SK-N-SH (cell line): ENCODE measurements around the gene RAB12. TPM values are rescaled to one million over a fixed set of nuclear protein-coding genes. Genes with fewer than 3 reads are reported as not detected.

Source experiments
- CTCF ChIA-PET: fragments of 300-600, 350-600 bp; formaldehyde crosslinking; extraction: SDS; loops from one replicate; lab custom pipeline; 2021; lab: Yijun Ruan, JAX
- POLR2A ChIA-PET: fragments of 350-600 bp; sonication (Branson Sonifier 250); formaldehyde crosslinking; extraction: SDS; loops from one replicate; lab custom pipeline; 2020; ENCODE audit warnings: antibody characterized with exemption, inconsistent platforms; lab: Yijun Ruan, JAX
- DNase-seq: peaks from one replicate; pipeline ENCODE4 v3.0.0; 2012
- H2AFZ ChIP-seq: fragments of 200-600 bp; sonication (generic); 2 replicates; pipeline ENCODE4 v1.8.1; 2016; ENCODE audit warnings: antibody characterized with exemption, mild to moderate bottlenecking, low read depth
- H3F3A ChIP-seq: fragments of 200-600 bp; sonication (generic); replicated peaks from 2 replicates; pipeline ENCODE3; 2016; ENCODE audit warnings: antibody characterized with exemption, mild to moderate bottlenecking; ENCODE audit not compliant: insufficient read depth
- H3K27ac ChIP-seq, 2 experiments: fragments of 200-500 bp in 1 of 2; fragments of 200-600 bp in 1 of 2; sonication (Bioruptor generic) in 1 of 2; sonication (generic), shearing (Covaris generic) in 1 of 2; 2 replicates each; pipeline versions ENCODE4 v1.5.1 to v1.6.1; 2014 to 2016; ENCODE audit warnings: low read depth in 2 of 2, inconsistent platforms in 1 of 2, low read length in 1 of 2, mild to moderate bottlenecking in 1 of 2, mixed read lengths in 1 of 2
- H3K27me3 ChIP-seq: fragments of 200-600 bp; sonication (generic), shearing (Covaris generic); 2 replicates; pipeline ENCODE4 v1.6.1; 2016; ENCODE audit warnings: mixed run types; ENCODE audit not compliant: insufficient read depth
- H3K36me3 ChIP-seq, 2 experiments: fragments of 200-500 bp in 1 of 2; fragments of 200-600 bp in 1 of 2; sonication (Bioruptor generic) in 1 of 2; sonication (generic) in 1 of 2; replicated peaks in 1 of 2; 2 replicates each; pipeline versions ENCODE3 to v1.5.1; 2014 to 2016; ENCODE audit warnings: low read length in 1 of 2, mild to moderate bottlenecking in 1 of 2; ENCODE audit not compliant: insufficient read depth in 2 of 2, control insufficient read depth in 1 of 2
- H3K4me1 ChIP-seq, 2 experiments: fragments of 200-500 bp in 1 of 2; fragments of 200-600 bp in 1 of 2; sonication (Bioruptor generic) in 1 of 2; sonication (generic), shearing (Covaris generic) in 1 of 2; 2 replicates each; pipeline versions ENCODE4 v1.5.1 to v1.6.1; 2014 to 2016; ENCODE audit warnings: low read depth in 1 of 2, low read length in 1 of 2, mixed run types in 1 of 2; ENCODE audit not compliant: insufficient read depth in 2 of 2, control insufficient read depth in 1 of 2
- H3K4me2 ChIP-seq: fragments of 200-600 bp; sonication (generic), shearing (Covaris generic); 2 replicates; pipeline ENCODE4 v1.6.1; 2017; ENCODE audit warnings: mixed run types
- H3K4me3 ChIP-seq, 2 experiments: fragments of 200-500 bp in 1 of 2; fragments of 200-600 bp in 1 of 2; sonication (Bioruptor generic) in 1 of 2; sonication (generic), shearing (Covaris generic) in 1 of 2; 2 replicates each; pipeline versions ENCODE4 v1.5.1 to v1.8.1; 2014 to 2016; ENCODE audit warnings: low read depth in 2 of 2, inconsistent platforms in 1 of 2, low read length in 1 of 2, mild to moderate bottlenecking in 1 of 2, mixed read lengths in 1 of 2, moderate library complexity in 1 of 2
- H3K79me2 ChIP-seq: fragments of 200-600 bp; sonication (generic); 2 replicates; pipeline ENCODE4 v1.8.1; 2017; ENCODE audit warnings: mild to moderate bottlenecking; ENCODE audit not compliant: insufficient read depth
- H3K9ac ChIP-seq: fragments of 200-600 bp; sonication (generic); 2 replicates; pipeline ENCODE4 v1.6.1; 2017; ENCODE audit warnings: mixed run types
- H3K9me2 ChIP-seq: fragments of 200-600 bp; sonication (generic); 2 replicates; pipeline ENCODE4 v1.6.1; 2017; ENCODE audit warnings: mixed run types
- H3K9me3 ChIP-seq: fragments of 200-600 bp; sonication (generic); 2 replicates; pipeline ENCODE4 v1.6.1; 2017; ENCODE audit warnings: mixed run types, mild to moderate bottlenecking, moderate library complexity
- H4K20me1 ChIP-seq: fragments of 200-600 bp; sonication (generic); 2 replicates; pipeline ENCODE4 v1.6.1; 2017; ENCODE audit warnings: mild to moderate bottlenecking, mixed run types; ENCODE audit not compliant: insufficient read depth
- EP300 ChIP-seq, 2 experiments: IDR thresholded peaks; 2 replicates each; pipeline versions ENCODE4 v1.4.0 to v1.6.1; 2012; ENCODE audit warnings: borderline replicate concordance in 1 of 2, low read depth in 1 of 2, low read length in 1 of 2
- EZH2phosphoT487 ChIP-seq: fragments of 200-600 bp; sonication (generic); IDR thresholded peaks from 2 replicates; pipeline ENCODE4 v1.6.1; 2017; ENCODE audit warnings: low read depth, mixed run types, mild to moderate bottlenecking, antibody characterized with exemption, moderate library complexity, borderline replicate concordance
- FOSL2 ChIP-seq: IDR thresholded peaks from 2 replicates; pipeline ENCODE4 v1.4.0; 2012; ENCODE audit warnings: low read depth, mild to moderate bottlenecking, moderate library complexity, borderline replicate concordance
- FOXJ3 ChIP-seq: sonication (generic); formaldehyde crosslinking; IDR thresholded peaks from 2 replicates; pipeline ENCODE4 v1.5.1; 2020; ENCODE audit warnings: mild to moderate bottlenecking, missing genetic modification reagents
- GABPA ChIP-seq: IDR thresholded peaks from 2 replicates; pipeline ENCODE4 v1.4.0; 2012; ENCODE audit warnings: low read depth, mild to moderate bottlenecking
- JUND ChIP-seq: IDR thresholded peaks from 2 replicates; pipeline ENCODE4 v1.4.0; 2012
- MEF2A ChIP-seq: IDR thresholded peaks from 2 replicates; pipeline ENCODE4 v1.4.0; 2012; ENCODE audit warnings: low read depth, borderline replicate concordance
- NFIC ChIP-seq: IDR thresholded peaks from 2 replicates; pipeline ENCODE4 v1.4.0; 2012; ENCODE audit warnings: borderline replicate concordance
- NRF1 ChIP-seq: IDR thresholded peaks from 2 replicates; pipeline ENCODE4 v1.6.1; 2012; ENCODE audit warnings: low read depth, mild to moderate bottlenecking, low read length
- POLR2AphosphoS5 ChIP-seq: IDR thresholded peaks from 2 replicates; pipeline ENCODE4 v1.6.1; 2012; ENCODE audit warnings: low read depth, low read length
- RCOR1 ChIP-seq: fragments of 150-350 bp; IDR thresholded peaks from 2 replicates; pipeline ENCODE4 v1.6.1; 2017; ENCODE audit warnings: antibody characterized with exemption, low read length
- RXRA ChIP-seq: IDR thresholded peaks from 2 replicates; pipeline ENCODE4 v1.4.0; 2012; ENCODE audit warnings: low read depth, mild to moderate bottlenecking, borderline replicate concordance
- SMC3 ChIP-seq: IDR thresholded peaks from 2 replicates; pipeline ENCODE4 v1.6.1; 2012; ENCODE audit warnings: low read depth, low read length, improper control_type of control experiment
- TCF12 ChIP-seq: IDR thresholded peaks from 2 replicates; pipeline ENCODE4 v1.4.0; 2012
- YY1 ChIP-seq: IDR thresholded peaks from 2 replicates; pipeline ENCODE4 v1.4.0; 2012; ENCODE audit warnings: low read depth, mild to moderate bottlenecking
- WGBS: methylation state at CpG from one replicate; pipeline ENCODE4 v1.1.6; 2017; ENCODE audit warnings: low lambda C conversion rate; 5-methylcytosine and 5-hydroxymethylcytosine counted together
- polyA plus RNA-seq, 3 experiments: library from polyadenylated mRNA; depleted of rRNA; stranded (reverse); fragments of >200 nt; gene quantifications; 2 replicates each; pipeline ENCODE4 v1.2.3, GENCODE V29; 2012
- TF ChIP-seq, protein P1 (sequence below): fragments of 150-350 bp; IDR thresholded peaks from 2 replicates; pipeline ENCODE4 v1.6.1; 2017; ENCODE audit warnings: antibody characterized with exemption, low read length, low read depth, borderline replicate concordance
- TF ChIP-seq, protein P2 (sequence below): IDR thresholded peaks from 2 replicates; pipeline ENCODE4 v1.4.0; 2012; ENCODE audit warnings: low read depth, borderline replicate concordance

Gene RAB12
- polyA plus RNA-seq, 1 of the 3 experiments (the other 2 are of a cell fraction) = 11.0 TPM

DNA sequence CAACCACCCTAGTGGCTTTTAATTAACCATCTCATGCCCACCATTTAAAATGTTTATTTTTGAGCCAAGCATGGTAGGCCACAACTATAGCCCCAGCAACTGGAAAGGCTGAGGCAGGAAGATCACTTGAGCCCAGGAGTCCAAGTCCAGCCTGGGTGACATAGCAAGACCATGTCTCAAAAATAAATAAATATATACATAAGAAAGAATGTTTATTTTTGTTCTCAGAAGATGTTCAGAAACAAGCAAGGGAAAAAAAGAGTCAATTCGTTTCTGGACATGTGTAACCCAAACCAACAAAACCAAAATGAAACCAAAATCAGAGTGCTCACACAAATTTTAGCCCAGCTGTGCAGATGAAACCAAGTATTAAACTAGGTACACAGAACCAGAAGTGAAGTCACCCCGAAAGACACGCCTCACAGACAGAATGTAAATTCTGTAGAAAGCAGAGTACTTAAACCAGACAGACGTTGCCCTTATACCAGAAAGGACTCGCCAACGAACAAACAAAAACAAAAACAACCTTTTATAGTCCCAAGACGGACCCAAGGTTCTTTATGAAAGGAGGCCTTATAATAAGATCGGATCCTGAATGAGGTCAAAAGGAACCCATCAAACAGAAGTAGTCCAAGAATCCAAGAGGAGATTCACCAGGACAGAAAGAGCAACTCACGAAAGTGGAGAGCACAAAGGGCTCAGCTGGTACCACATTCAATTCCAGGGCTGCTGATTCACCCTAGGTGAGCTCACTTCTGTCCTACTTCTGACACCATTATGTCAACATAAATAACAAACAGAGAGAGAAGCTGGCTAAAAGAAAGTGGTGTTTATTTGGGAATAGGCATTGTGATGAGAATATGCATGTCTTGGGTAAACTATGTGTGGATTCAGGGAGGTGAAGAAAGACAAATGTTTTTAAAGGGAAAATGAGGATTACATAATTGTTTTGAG, 64.3 kb downstream of the RAB12 start:
- Histone ChIP-seq H3K36me3 (no peaks in the 10 kb centered on the region), H3K27me3 (no peaks in the 10 kb centered on the region), H4K20me1 (no peaks in the 10 kb centered on the region), H3K9me2 (no peaks in the 10 kb centered on the region), H3K4me1 (no peaks in the 10 kb centered on the region), H2AFZ (no peak overlapping the region), H3K27ac (no peak overlapping the region), H3K79me2 (no peaks in the 10 kb centered on the region), H3K9me3 (no peaks in the 10 kb centered on the region), H3K4me3 (no peak overlapping the region), H3K4me2 (no peak overlapping the region), H3F3A (no peaks in the 10 kb centered on the region), H3K9ac (no peak overlapping the region)
- POLR2A ChIA-PET = no interaction called here
- TF ChIP-seq EP300 (IDR thresholded peaks at IDR 0.05; ENCODE audit: borderline replicate concordance in 1 of 2, low read depth in 1 of 2, low read length in 1 of 2) (no peak), EZH2phosphoT487 (no peak), GABPA (no peak), FOSL2 (no peak), RCOR1 (no peak), YY1 (no peak), TCF12 (no peak), NRF1 (no peak), MEF2A (no peak)
- TF ChIP-seq, protein P1, sequence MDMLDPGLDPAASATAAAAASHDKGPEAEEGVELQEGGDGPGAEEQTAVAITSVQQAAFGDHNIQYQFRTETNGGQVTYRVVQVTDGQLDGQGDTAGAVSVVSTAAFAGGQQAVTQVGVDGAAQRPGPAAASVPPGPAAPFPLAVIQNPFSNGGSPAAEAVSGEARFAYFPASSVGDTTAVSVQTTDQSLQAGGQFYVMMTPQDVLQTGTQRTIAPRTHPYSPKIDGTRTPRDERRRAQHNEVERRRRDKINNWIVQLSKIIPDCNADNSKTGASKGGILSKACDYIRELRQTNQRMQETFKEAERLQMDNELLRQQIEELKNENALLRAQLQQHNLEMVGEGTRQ = no peak
- TF ChIP-seq, protein P2, sequence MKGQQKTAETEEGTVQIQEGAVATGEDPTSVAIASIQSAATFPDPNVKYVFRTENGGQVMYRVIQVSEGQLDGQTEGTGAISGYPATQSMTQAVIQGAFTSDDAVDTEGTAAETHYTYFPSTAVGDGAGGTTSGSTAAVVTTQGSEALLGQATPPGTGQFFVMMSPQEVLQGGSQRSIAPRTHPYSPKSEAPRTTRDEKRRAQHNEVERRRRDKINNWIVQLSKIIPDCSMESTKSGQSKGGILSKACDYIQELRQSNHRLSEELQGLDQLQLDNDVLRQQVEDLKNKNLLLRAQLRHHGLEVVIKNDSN = no peak
- 86% methylated on average over 9 of the region's 9 CpGs for WGBS
- CTCF ChIA-PET = interaction anchor here (1.1 to 2.8 kb wide), 4 partner anchors 14 to 314 kb away, joined by 3 to 15 read pairs (median 4); no protein-coding TSS in a partner anchor
- no peak for DNase-seq

DNA sequence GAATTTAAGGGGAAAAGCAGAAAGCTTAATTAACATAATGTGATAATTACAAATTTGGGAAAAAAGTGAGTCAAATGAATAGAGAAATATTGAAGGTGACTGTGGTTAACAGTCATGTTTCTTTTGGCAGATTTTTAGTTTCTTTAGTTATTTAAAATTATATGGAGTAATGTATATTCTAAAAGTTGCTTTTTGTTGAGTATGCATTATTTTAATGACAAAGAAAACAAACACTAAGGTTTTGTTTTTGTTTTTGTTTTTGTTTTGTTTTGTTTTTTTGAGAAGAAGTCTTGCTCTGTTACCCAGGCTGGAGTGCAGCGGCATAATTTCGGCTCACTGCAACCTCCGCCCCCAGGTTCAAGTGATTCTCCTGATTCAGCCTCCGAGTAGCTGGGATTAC, 65.8 kb downstream of the RAB12 start:
- Histone ChIP-seq H3K27me3 (no peaks in the 10 kb centered on the region), H3K79me2 (no peaks in the 10 kb centered on the region), H4K20me1 (no peaks in the 10 kb centered on the region), H3F3A (no peaks in the 10 kb centered on the region), H3K27ac (no peak overlapping the region), H2AFZ (no peak overlapping the region), H3K9me3 (no peaks in the 10 kb centered on the region), H3K36me3 (no peaks in the 10 kb centered on the region), H3K9me2 (no peaks in the 10 kb centered on the region), H3K4me1 (no peaks in the 10 kb centered on the region), H3K4me2 (no peak overlapping the region), H3K4me3 (no peak overlapping the region), H3K9ac (no peak overlapping the region)
- no peak for DNase-seq
- TF ChIP-seq POLR2AphosphoS5 = no peak
- TF ChIP-seq YY1 = no peak
- TF ChIP-seq GABPA = no peak
- no peak for TF ChIP-seq FOXJ3
- no peak for TF ChIP-seq RXRA
- TF ChIP-seq NFIC = no peak
- TF ChIP-seq SMC3 = no peak
- TF ChIP-seq JUND = no peak
- POLR2A ChIA-PET = no interaction called here
- CTCF ChIA-PET = interaction anchor here (1.3 kb wide), 1 partner anchor 10 kb away, joined by 4 read pairs; no protein-coding TSS in a partner anchor
- WGBS = 89% methylated on average over 4 of the region's 4 CpGs
